ENCODE data around the gene SPDEF.

DNA sequence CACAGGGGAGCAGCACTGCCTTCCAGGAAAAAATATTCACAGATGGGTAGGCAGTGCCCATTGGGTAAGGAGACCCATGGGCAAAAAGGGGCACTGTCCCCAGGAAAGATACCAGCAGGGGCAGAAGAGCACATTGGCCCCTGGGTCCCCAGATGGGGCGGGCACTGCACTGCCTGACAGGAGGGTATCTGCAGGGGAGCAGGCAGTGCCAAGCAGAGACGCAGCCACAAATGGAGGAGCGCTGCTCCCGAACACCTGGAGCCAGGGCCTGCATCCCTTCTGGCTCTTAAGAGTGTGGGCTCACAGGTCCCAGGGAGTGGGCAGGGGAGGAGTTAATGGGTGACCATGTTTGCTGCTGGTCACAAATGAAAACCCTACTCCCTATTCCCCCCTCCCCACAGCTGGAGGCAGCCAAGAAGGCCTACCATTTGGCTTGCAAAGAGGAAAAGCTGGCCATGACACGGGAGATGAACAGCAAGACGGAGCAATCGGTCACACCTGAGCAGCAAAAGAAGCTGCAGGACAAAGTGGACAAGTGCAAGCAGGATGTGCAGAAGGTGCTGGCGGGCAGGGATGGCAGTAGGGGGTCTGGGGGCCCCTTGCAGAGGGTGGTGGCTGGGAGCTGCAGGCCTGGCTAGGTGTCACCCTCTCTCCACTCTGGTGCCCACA lies 27.0 kb downstream of the SPDEF start:
- TF ChIP-seq POLR2A (IDR thresholded peaks at IDR 0.05) (no peak), CTCF (IDR thresholded peaks at IDR 0.05) (no peak), EP300 (IDR thresholded peaks at IDR 0.05) (no peak)
